RCC 7860 (cell line): ENCODE data around the gene SH3BP4.

Source experiments
- DNase-seq: peaks from one replicate; pipeline ENCODE4 v3.0.0-alpha.2; 2015; ENCODE audit warnings: low spot score
- FAIRE-seq: peaks from 2 replicates; lab custom pipeline; 2012; peaks lifted over from hg19 to GRCh38; lab: Jason Lieb, UNC

Gene SH3BP4

GRCh38 chr2:234964631-234965461, 13.0 kb downstream of the SH3BP4 start:
- FAIRE-seq, result peak; percentile 53
- peak; percentile 47 for DNase-seq

- FAIRE-seq, result no peak
- no peak for DNase-seq
These were observed 14.5 kb downstream of the SH3BP4 start for GRCh38 chr2:234966340-234966739.

- FAIRE-seq (no peak), DNase-seq (no peak)
These were observed 15.5 kb downstream of the SH3BP4 start for GRCh38 chr2:234967201-234967869.

GRCh38 chr2:234967870-234968208, 16.0 kb downstream of the SH3BP4 start:
- DNase-seq (no peak), FAIRE-seq (no peak)

GRCh38 chr2:234968631-234969305, 17.0 kb downstream of the SH3BP4 start:
- FAIRE-seq (no peak), DNase-seq (no peak)

GRCh38 chr2:234969306-234970098, 17.7 kb downstream of the SH3BP4 start:
- DNase-seq (no peak), FAIRE-seq (no peak)

- DNase-seq, result no peak
These were observed 18.3 kb downstream of the SH3BP4 start for GRCh38 chr2:234970099-234970440.

GRCh38 chr2:234970477-234970882, 18.7 kb downstream of the SH3BP4 start:
- FAIRE-seq, result no peak
- DNase-seq, result no peak

More at GRCh38 chr2:234970099-234970440, 18.3 kb downstream of the SH3BP4 start:
- FAIRE-seq, result no peak

GRCh38 chr2:234971496-234971895, 19.7 kb downstream of the SH3BP4 start:
- DNase-seq, result no peak
- no peak for FAIRE-seq

- DNase-seq (peak; percentile 70), FAIRE-seq (peak; percentile 38)
These were observed 21.2 kb downstream of the SH3BP4 start for GRCh38 chr2:234973008-234973407.

- FAIRE-seq (no peak), DNase-seq (peak; percentile 35)
These were observed 22.9 kb downstream of the SH3BP4 start for GRCh38 chr2:234974501-234975385.

GRCh38 chr2:234975611-234976010, 23.8 kb downstream of the SH3BP4 start:
- DNase-seq (no peak), FAIRE-seq (no peak)

- no peak for DNase-seq
- no peak for FAIRE-seq
These were observed 24.8 kb downstream of the SH3BP4 start for GRCh38 chr2:234976479-234977227.

- FAIRE-seq, result no peak
- no peak for DNase-seq
These were observed 25.4 kb downstream of the SH3BP4 start for GRCh38 chr2:234977228-234977679.

GRCh38 chr2:234978466-234979203, 26.8 kb downstream of the SH3BP4 start:
- DNase-seq, result peak; percentile 80
- FAIRE-seq, result peak; percentile 52

- DNase-seq, result no peak
- FAIRE-seq, result no peak
These were observed 27.7 kb downstream of the SH3BP4 start for GRCh38 chr2:234979204-234980167.

- FAIRE-seq, result peak; percentile 66
- peak; percentile 61 for DNase-seq
These were observed 28.8 kb downstream of the SH3BP4 start for GRCh38 chr2:234980451-234981187.
